Measurements from ENCODE around the gene HOXC5. TPM values are rescaled to one million over a fixed set of nuclear protein-coding genes. Genes with fewer than 3 reads are reported as not detected.

The HOXC5 gene
- total RNA-seq, 1 experiment from 2014 or later: 1.1 TPM

GRCh38 chr12:54044425-54045103 lies 11.7 kb downstream of the HOXC5 start:
- ChIA-PET RAD21 (ENCODE audit: low non-redundant PET in 1 of 2, low total read pairs in 2 of 2, uncharacterized antibody in 2 of 2, unreplicated experiment in 2 of 2) (no interaction called here), POLR2A (no interaction called here), CTCF (interaction anchor here (1.0 kb wide), 1 partner anchor 27 kb away, joined by 3 read pairs; no protein-coding TSS in a partner anchor)
- ATAC-seq (no peak), DNase-seq (ENCODE audit: low read depth, low spot score) (no peak)
- intact Hi-C loops (cut with micrococcal nuclease): no loop called here
- Histone ChIP-seq H3K4me2 (ENCODE audit: low read length) (no peak overlapping the region), H3K27ac (ENCODE audit: low read depth, low read length) (no peak overlapping the region), H3K9ac (ENCODE audit: low read length) (no peak overlapping the region), H3K36me3 (ENCODE audit: control insufficient read depth in 1 of 2, insufficient read depth in 2 of 2, low read length in 2 of 2) (no peaks in the 10 kb centered on the region), H4K20me1 (ENCODE audit: insufficient read depth) (no peaks in the 10 kb centered on the region), H3K4me1 (ENCODE audit: control insufficient read depth in 1 of 2, insufficient read depth in 2 of 2, low read length in 2 of 2) (peaks cover 0 to 3% of the 10 kb centered on the region in 2 experiments; a peak in 1 of 4 replicates), H3K27me3 (ENCODE audit: insufficient read depth, low read length) (no peaks in the 10 kb centered on the region), H2AFZ (ENCODE audit: low read depth, low read length, poor library complexity, severe bottlenecking) (no peak overlapping the region), H3K79me2 (ENCODE audit: insufficient read depth, low read length) (no peaks in the 10 kb centered on the region), H3K4me3 (replicated peaks in 1 of 2; ENCODE audit: low read depth in 1 of 2, low read length in 2 of 2) (no peak overlapping the region), H3K9me2 (ENCODE audit: insufficient read depth) (no peaks in the 10 kb centered on the region), H3K9me3 (ENCODE audit: control insufficient read depth in 1 of 2, insufficient read depth in 1 of 2, low read depth in 1 of 2, low read length in 2 of 2) (no peaks in the 10 kb centered on the region)
- TF ChIP-seq SRF (IDR thresholded peaks at IDR 0.05; ENCODE audit: low read depth): no peak
- no peak for TF ChIP-seq ELF1 (IDR thresholded peaks at IDR 0.05; ENCODE audit: borderline replicate concordance, low read depth)
- TF ChIP-seq EZH2phosphoT487 (IDR thresholded peaks at IDR 0.05; ENCODE audit: borderline replicate concordance): no peak
- TF ChIP-seq EZH2 (IDR thresholded peaks at IDR 0.05): no peak
- TF ChIP-seq EGR1 (IDR thresholded peaks at IDR 0.05; ENCODE audit: low read depth): no peak
- no peak for TF ChIP-seq RAD21 (IDR thresholded peaks at IDR 0.05; ENCODE audit: low read depth)
- no peak for TF ChIP-seq TCF7L2 (IDR thresholded peaks at IDR 0.05; ENCODE audit: borderline replicate concordance, extremely low read depth, insufficient read depth, insufficient read length)
- no peak for TF ChIP-seq ATF3 (IDR thresholded peaks at IDR 0.05)
- TF ChIP-seq ZBTB33 (IDR thresholded peaks at IDR 0.05; ENCODE audit: extremely low read depth, insufficient replicate concordance, low read length): no peak
- no peak for TF ChIP-seq CTCF (IDR thresholded peaks at IDR 0.05 in 2 of 3, conservative IDR thresholded peaks at IDR 0.05 in 1 of 3; ENCODE audit: borderline replicate concordance in 1 of 3, insufficient read depth in 1 of 3, low read depth in 2 of 3, low read length in 2 of 3)
- TF ChIP-seq ZFX (IDR thresholded peaks at IDR 0.05): no peak
- no TSS peak for BruUV-seq (replicated peaks)

All from HCT116 (cell line).